ENCODE measurements around the gene FAU. TPM values are rescaled to one million over a fixed set of nuclear protein-coding genes. Genes with fewer than 3 reads are reported as not detected.

The FAU gene
- total and polyA plus RNA-seq, 9 of the 15 experiments (the other 6 are each of a cell fraction or from before 2014, with no cell fraction given), result 433 to 1,827 (median 942) TPM

GRCh38 chr11:65150509-65151299, 28.8 kb upstream of the FAU start (continued):
- TF ChIP-seq PBX2 (CRISPR knock-in tag; IDR thresholded peaks at IDR 0.05; ENCODE audit: low read depth) (no peak), PBX2 (tag; conservative IDR thresholded peaks at IDR 0.05; ENCODE audit: low read depth) (peak; percentile 67), ATF2 (CRISPR knock-in tag; IDR thresholded peaks at IDR 0.05) (no peak), NELFE (IDR thresholded peaks at IDR 0.05; ENCODE audit: insufficient read depth, insufficient read length) (no peak), CC2D1A (IDR thresholded peaks at IDR 0.05) (no peak), ATF7 (IDR thresholded peaks at IDR 0.05) (peak; percentile 58; the same call in 1 of the 2 replicates), GTF2E2 (tag; IDR thresholded peaks at IDR 0.05) (0 out of 2 replicates have a peak, but pooled peaks have one; percentile 51), ARID3B (CRISPR knock-in tag; IDR thresholded peaks at IDR 0.05; ENCODE audit: borderline replicate concordance) (no peak), MITF (IDR thresholded peaks at IDR 0.05) (no peak), KLF16 (IDR thresholded peaks at IDR 0.05) (no peak), FOXK1 (CRISPR knock-in tag; IDR thresholded peaks at IDR 0.05; ENCODE audit: borderline replicate concordance) (no peak), FOXJ2 (tag; IDR thresholded peaks at IDR 0.05) (no peak), XRCC3 (IDR thresholded peaks at IDR 0.05) (no peak), RBBP5 (IDR thresholded peaks at IDR 0.05; ENCODE audit: borderline replicate concordance, insufficient read depth, low read length, poor library complexity, severe bottlenecking) (peak; percentile 50), RBM39 (optimal IDR thresholded peaks at IDR 0.05; ENCODE audit: low read depth, low read length) (no peak), BCOR (IDR thresholded peaks at IDR 0.05) (no peak), MTA2 (IDR thresholded peaks at IDR 0.05; ENCODE audit: low read depth) (no peak), TEAD4 (IDR thresholded peaks at IDR 0.05; ENCODE audit: low read length) (0 out of 2 replicates have a peak, but pooled peaks have one; percentile 4), TEAD4 (CRISPR knock-in tag; IDR thresholded peaks at IDR 0.05; ENCODE audit: borderline replicate concordance) (no peak), SREBF2 (CRISPR knock-in tag; IDR thresholded peaks at IDR 0.05) (no peak)
